Caco-2 (cell line): ENCODE measurements around the gene CCT6B. TPM values are rescaled to one million over a fixed set of nuclear protein-coding genes. Genes with fewer than 3 reads are reported as not detected.
"Not testable (repeated sequence)": the region's sequence is repeated elsewhere in the genome, so short reads cannot be mapped to it uniquely, and the experiment has no call there.

Experiments used
- BruUV-seq: library from RNA; stranded (reverse); fragments of 400-500 nt; replicated peaks from 2 replicates; lab custom pipeline; 2021; lab: Mats Ljungman, UMichigan
- CTCF ChIA-PET: fragments of 300-600 bp; sonication (Branson Sonifier 250); formaldehyde crosslinking; loops from one replicate; lab custom pipeline; 2022; ENCODE audit warnings: antibody characterized with exemption; lab: Charles Lee
- POLR2A ChIA-PET: fragments of 300-600 bp; sonication (Branson Sonifier 250); formaldehyde crosslinking; loops from one replicate; lab custom pipeline; 2022; ENCODE audit warnings: antibody characterized with exemption; lab: Charles Lee
- DNase-seq, 2 experiments: peaks; one replicate each; pipeline versions ENCODE4 v3.0.0 to v3.0.0-alpha.2; 2020 to 2022
- H3K27me3 ChIP-seq: replicated peaks from 2 replicates; pipeline ENCODE4 v1.6.0; 2011; ENCODE audit warnings: low read length; ENCODE audit not compliant: control insufficient read depth, insufficient read depth
- H3K36me3 ChIP-seq: 2 replicates; pipeline ENCODE4 v1.5.1; 2011; ENCODE audit warnings: low read length; ENCODE audit not compliant: control insufficient read depth, insufficient read depth
- H3K4me1 ChIP-seq: fragments of 250-450 bp; sonication (Bioruptor Pico); 2 replicates; pipeline ENCODE4 v1.5.1; 2020; ENCODE audit warnings: mild to moderate bottlenecking
- H3K4me3 ChIP-seq: 2 replicates; pipeline ENCODE4 v1.5.1; 2011; ENCODE audit warnings: low read depth, mild to moderate bottlenecking, control low read depth, low read length
- H3K9me3 ChIP-seq: fragments of 250-450 bp; sonication (Bioruptor Pico); 2 replicates; pipeline ENCODE4 v1.5.1; 2020; ENCODE audit warnings: mild to moderate bottlenecking, moderate library complexity
- H3K27ac Mint-ChIP-seq: one replicate; pipeline ENCODE4 v1.8.0; 2022; ENCODE audit warnings: mixed read lengths; ENCODE audit not compliant: unreplicated experiment
- H3K27me3 Mint-ChIP-seq: one replicate; pipeline ENCODE4 v1.8.0; 2022; ENCODE audit warnings: mixed read lengths; ENCODE audit not compliant: insufficient read depth, unreplicated experiment
- H3K36me3 Mint-ChIP-seq: one replicate; pipeline ENCODE4 v1.8.0; 2022; ENCODE audit warnings: mild to moderate bottlenecking, mixed read lengths; ENCODE audit not compliant: insufficient read depth, unreplicated experiment
- H3K4me1 Mint-ChIP-seq: one replicate; pipeline ENCODE4 v1.8.0; 2022; ENCODE audit warnings: low read depth, mixed read lengths; ENCODE audit not compliant: unreplicated experiment
- H3K4me3 Mint-ChIP-seq: one replicate; pipeline ENCODE4 v1.8.0; 2022; ENCODE audit warnings: mild to moderate bottlenecking, moderate library complexity, mixed read lengths; ENCODE audit not compliant: unreplicated experiment
- H3K9me3 Mint-ChIP-seq: one replicate; pipeline ENCODE4 v1.8.0; 2022; ENCODE audit warnings: mixed read lengths; ENCODE audit not compliant: unreplicated experiment
- CTCF ChIP-seq, 2 experiments: fragments of 200-600 bp in 1 of 2; IDR thresholded peaks; 1 replicate in 1 of 2; 2 replicates in 1 of 2; pipeline versions ENCODE4 v1.5.1 to v1.8.0; 2011 to 2022; ENCODE audit warnings: antibody characterized with exemption in 1 of 2, control low read depth in 1 of 2, inconsistent platforms in 1 of 2, low read depth in 1 of 2, low read length in 1 of 2, mild to moderate bottlenecking in 1 of 2, moderate library complexity in 1 of 2; ENCODE audit not compliant: insufficient read depth in 1 of 2, severe bottlenecking in 1 of 2, unreplicated experiment in 1 of 2
- intact Hi-C: fragments of 100-400 bp; cut with micrococcal nuclease; formaldehyde crosslinking; loops from one replicate; pipeline ENCODE4 v1.10.0; 2022; ENCODE audit not compliant: unreplicated experiment
- total RNA-seq: library from RNA; stranded (reverse); gene quantifications from 2 replicates; pipeline ENCODE4 v1.2.3, GENCODE V29; 2022

Gene CCT6B
- total RNA-seq, 1 experiment from 2014 or later, result 1.8 TPM

GRCh38 chr17:34974179-34974578 is 12.9 kb upstream of the CCT6B start:
- Histone ChIP-seq H3K4me3 (no peak overlapping the region), H3K4me1 (0 out of 2 replicates have a peak, but pooled peaks cover 2% of the 10 kb centered on the region), H3K9me3 (no peaks in the 10 kb centered on the region), H3K27me3 (no peaks in the 10 kb centered on the region; the same call in 1 of the 2 replicates), H3K36me3 (no peaks in the 10 kb centered on the region)
- no peaks in the 10 kb centered on the region for H3K4me1 Mint-ChIP-seq
- TF ChIP-seq CTCF (IDR thresholded peaks at IDR 0.05; ENCODE audit: insufficient read depth in 1 of 2, low read depth in 1 of 2, low read length in 1 of 2, severe bottlenecking in 1 of 2, unreplicated experiment in 1 of 2), result no peak
- no peaks in the 10 kb centered on the region for H3K27me3 Mint-ChIP-seq
- no TSS peak for BruUV-seq
- no peak overlapping the region for H3K27ac Mint-ChIP-seq
- no peak overlapping the region for H3K4me3 Mint-ChIP-seq
- intact Hi-C loops, result no loop called here
- no peaks in the 10 kb centered on the region for H3K36me3 Mint-ChIP-seq
- POLR2A ChIA-PET, result no interaction called here
- CTCF ChIA-PET, result no interaction called here
- H3K9me3 Mint-ChIP-seq, result no peaks in the 10 kb centered on the region
- DNase-seq, result no peak

- Histone ChIP-seq H3K36me3 (no peaks in the 10 kb centered on the region), H3K27me3 (no peaks in the 10 kb centered on the region), H3K4me3 (no peak overlapping the region), H3K9me3 (no peaks in the 10 kb centered on the region), H3K4me1 (peaks cover 12% of the 10 kb centered on the region)
- Mint-ChIP-seq H3K36me3 (peaks cover 16% of the 10 kb centered on the region), H3K4me3 (no peak overlapping the region), H3K9me3 (peaks cover 12% of the 10 kb centered on the region), H3K4me1 (peaks cover 14% of the 10 kb centered on the region), H3K27me3 (peaks cover 14% of the 10 kb centered on the region), H3K27ac (no peak overlapping the region)
- BruUV-seq, result no TSS peak
- intact Hi-C loops, result no loop called here
- POLR2A ChIA-PET, result no interaction called here
- CTCF ChIA-PET, result no interaction called here
- TF ChIP-seq CTCF (IDR thresholded peaks at IDR 0.05; ENCODE audit: insufficient read depth in 1 of 2, low read depth in 1 of 2, low read length in 1 of 2, severe bottlenecking in 1 of 2, unreplicated experiment in 1 of 2), result no peak
- no peak for DNase-seq
Measured at GRCh38 chr17:34958438-34958837, 2.8 kb downstream of the CCT6B start.

GRCh38 chr17:34950780-34951179 is 10.5 kb downstream of the CCT6B start:
- H3K9me3 Mint-ChIP-seq, H3K36me3 Mint-ChIP-seq, H3K4me3 ChIP-seq, H3K36me3 ChIP-seq, BruUV-seq, H3K4me1 ChIP-seq, H3K4me1 Mint-ChIP-seq, H3K4me3 Mint-ChIP-seq, DNase-seq, intact Hi-C loops, H3K9me3 ChIP-seq, POLR2A ChIA-PET, H3K27me3 ChIP-seq, H3K27ac Mint-ChIP-seq, CTCF ChIA-PET: not testable (repeated sequence)
- H3K27me3 Mint-ChIP-seq, result peaks cover 13% of the 10 kb centered on the region

GRCh38 chr17:34930283-34930682 is 31.0 kb downstream of the CCT6B start:
- intact Hi-C loops, result no loop called here
- POLR2A ChIA-PET, result no interaction called here
- H3K4me3 Mint-ChIP-seq, result no peak overlapping the region
- H3K36me3 ChIP-seq, result no peaks in the 10 kb centered on the region
- no peaks in the 10 kb centered on the region; the same call in 1 of the 2 replicates for H3K9me3 ChIP-seq
- H3K9me3 Mint-ChIP-seq, result no peaks in the 10 kb centered on the region
- BruUV-seq, result no TSS peak
- no peaks in the 10 kb centered on the region for H3K4me1 Mint-ChIP-seq
- H3K27ac Mint-ChIP-seq, result no peak overlapping the region
- H3K4me1 ChIP-seq, result no peaks in the 10 kb centered on the region
- no peak for TF ChIP-seq CTCF (IDR thresholded peaks at IDR 0.05; ENCODE audit: insufficient read depth in 1 of 2, low read depth in 1 of 2, low read length in 1 of 2, severe bottlenecking in 1 of 2, unreplicated experiment in 1 of 2)
- H3K27me3 Mint-ChIP-seq, result peaks cover 9% of the 10 kb centered on the region
- no peaks in the 10 kb centered on the region for H3K36me3 Mint-ChIP-seq
- CTCF ChIA-PET, result no interaction called here
- H3K27me3 ChIP-seq, result no peaks in the 10 kb centered on the region
- DNase-seq, result no peak
- H3K4me3 ChIP-seq, result no peak overlapping the region
